AG09319 (cell line): ENCODE results near the gene STAM.
A peak's percentile ranks its signal among the peaks of the same experiment; 100 is the strongest.

Experiments
- DNase-seq: peaks from one replicate; pipeline ENCODE4 v3.0.0-alpha.2; 2010; ENCODE audit warnings: low read depth; ENCODE audit errors: extremely low read depth
- TF ChIP-seq, protein P1 (sequence below): IDR thresholded peaks from 2 replicates; pipeline ENCODE4 v1.5.1; 2011; ENCODE audit warnings: low read depth, mild to moderate bottlenecking, inconsistent platforms, low read length, moderate library complexity

The STAM gene

DNA sequence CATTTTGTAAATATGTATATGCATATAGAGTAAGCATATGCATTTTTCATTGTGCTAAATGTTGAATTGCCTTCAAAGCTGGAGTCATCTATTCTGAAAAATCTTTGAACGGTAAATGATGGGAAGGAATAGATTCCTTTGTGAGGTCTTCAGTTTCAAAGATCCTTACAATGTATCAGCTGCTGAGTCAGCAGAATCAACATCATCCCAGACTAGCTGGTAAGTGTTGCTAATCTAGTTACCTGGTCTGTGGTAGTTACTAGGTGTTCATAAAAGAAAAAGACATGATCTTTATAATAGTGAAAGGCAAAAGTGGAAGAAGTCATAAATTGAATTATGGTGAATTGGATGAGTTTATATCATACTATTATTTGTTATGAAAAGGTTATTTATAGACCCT, 10.6 kb upstream of the STAM start:
- no peak for DNase-seq
- TF ChIP-seq, protein P1, sequence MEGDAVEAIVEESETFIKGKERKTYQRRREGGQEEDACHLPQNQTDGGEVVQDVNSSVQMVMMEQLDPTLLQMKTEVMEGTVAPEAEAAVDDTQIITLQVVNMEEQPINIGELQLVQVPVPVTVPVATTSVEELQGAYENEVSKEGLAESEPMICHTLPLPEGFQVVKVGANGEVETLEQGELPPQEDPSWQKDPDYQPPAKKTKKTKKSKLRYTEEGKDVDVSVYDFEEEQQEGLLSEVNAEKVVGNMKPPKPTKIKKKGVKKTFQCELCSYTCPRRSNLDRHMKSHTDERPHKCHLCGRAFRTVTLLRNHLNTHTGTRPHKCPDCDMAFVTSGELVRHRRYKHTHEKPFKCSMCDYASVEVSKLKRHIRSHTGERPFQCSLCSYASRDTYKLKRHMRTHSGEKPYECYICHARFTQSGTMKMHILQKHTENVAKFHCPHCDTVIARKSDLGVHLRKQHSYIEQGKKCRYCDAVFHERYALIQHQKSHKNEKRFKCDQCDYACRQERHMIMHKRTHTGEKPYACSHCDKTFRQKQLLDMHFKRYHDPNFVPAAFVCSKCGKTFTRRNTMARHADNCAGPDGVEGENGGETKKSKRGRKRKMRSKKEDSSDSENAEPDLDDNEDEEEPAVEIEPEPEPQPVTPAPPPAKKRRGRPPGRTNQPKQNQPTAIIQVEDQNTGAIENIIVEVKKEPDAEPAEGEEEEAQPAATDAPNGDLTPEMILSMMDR = no peak

DNA sequence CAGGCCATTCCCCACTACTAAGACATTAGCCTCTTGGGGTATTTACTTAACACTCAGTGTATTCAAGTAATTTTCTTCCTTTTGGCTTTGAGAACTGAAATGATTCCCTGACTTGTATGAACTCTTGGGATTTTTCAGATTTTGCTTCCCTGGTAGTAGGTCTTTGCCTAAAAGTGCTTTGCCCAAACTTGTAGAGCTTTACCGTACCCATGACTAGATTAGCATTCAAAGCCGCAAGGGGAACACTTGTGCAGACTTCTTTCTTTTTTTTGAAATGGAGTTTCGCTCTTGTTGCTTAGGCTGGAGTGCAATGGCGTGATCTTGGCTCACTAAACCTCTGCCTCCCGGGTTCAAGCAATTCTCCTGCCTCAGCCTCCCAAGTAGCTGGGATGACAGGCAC, 6.1 kb upstream of the STAM start:
- no peak for DNase-seq
- TF ChIP-seq, protein P1 = no peak

DNA sequence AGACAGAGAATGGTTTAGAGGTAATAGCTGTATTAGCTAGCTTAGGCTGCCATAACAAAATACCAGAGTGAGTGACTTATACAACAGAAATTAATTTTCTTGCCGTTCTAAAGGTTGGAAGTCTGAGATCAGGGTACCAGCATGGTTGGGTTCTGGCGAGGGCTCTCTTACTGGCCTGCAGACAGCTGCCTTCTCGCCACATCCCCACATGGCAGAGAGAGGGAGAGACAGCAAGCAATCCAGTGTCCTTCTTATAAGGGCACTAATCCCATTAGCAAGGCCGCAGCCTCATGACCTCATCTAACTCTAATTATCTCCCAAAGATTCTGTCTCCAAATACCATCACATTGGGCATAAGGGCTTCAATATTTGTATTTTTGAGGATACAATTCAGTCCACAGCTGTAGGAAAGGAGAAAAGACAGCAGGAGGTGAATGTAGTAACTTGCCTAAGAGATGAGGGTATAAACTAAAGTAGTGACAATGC, 3.6 kb upstream of the STAM start:
- TF ChIP-seq, protein P1 = no peak

DNA sequence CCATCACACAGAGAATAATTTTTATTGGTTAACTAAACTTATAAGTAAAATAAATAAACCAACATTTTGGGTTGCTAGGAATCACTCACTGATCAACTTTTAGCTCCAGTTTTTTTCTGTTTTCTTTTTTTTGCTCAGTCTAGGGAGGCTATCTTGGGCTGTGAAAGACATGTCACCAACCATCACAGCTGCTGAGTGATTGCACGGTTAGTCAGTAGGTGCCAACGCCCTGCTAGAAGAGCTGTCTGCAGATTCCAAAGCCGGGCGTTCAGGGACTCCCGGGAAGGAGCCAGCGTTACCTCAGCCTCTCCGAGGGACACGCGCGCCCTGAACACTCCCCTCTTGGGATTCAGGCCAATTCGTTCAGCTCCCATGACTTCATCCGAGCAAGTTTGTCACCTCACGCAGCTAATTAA, 604 bp upstream of the STAM start:
- TF ChIP-seq, protein P1 = no peak
- DNase-seq = peak; percentile 25

More for the DNA sequence above, 3.6 kb upstream of the STAM start:
- DNase-seq = no peak

DNA sequence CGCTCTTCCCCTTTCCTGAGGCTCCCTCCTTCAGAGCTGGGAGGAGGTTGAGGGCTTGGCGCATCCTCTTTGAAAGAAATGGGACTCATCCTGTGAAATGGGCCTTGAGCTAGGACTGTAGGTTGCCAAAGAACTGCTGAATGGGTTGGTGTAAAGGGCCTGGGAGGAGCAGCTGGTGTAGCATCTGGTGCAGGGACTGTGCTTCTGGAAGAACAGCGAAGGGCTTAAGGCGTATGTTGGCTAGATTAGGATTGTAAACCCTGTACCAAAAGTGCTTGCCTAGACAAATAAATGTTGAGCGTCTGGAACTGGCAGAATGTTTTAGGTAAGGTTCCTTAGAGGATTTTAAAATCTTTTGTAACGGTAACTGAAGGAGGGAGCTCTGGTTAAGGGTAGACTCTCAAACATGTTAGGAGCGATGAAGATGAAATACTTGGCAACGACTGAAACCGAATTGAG, 563 bp downstream of the STAM start:
- TF ChIP-seq, protein P1 = no peak

DNA sequence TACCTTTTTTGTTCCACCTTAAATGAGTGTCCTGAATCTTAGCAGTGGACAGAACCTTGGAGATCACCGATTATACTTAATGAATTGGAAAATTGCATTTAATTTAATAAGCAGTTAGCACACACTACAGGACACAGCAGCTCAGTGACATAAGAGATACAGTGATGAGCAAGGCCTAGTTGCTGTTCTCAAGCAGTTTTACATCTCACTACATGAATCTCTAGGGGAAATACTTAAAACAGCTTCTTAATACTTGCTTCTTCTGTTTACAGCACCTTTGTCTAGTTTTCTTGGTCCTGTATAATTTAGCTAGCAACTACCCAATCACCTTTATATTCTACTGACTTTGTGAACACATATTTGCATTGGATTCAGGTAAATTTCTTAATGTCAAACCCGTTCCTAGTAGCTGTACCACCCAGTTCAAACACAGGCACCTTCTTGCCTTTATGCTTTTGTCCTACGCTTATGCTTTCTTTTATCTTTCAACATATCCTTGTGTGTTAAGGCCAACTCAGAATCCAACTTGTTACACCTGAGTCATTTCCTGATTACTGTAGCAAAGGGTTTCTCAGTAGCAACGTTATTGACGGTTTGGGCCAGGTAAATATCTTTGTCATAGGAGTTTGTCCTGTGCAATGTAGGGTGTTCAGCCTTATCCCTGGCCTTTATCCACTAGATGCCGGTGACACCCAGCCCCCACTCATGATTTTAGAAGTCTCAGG, 1.8 kb downstream of the STAM start:
- TF ChIP-seq, protein P1 = no peak
- no peak for DNase-seq

More for the DNA sequence above, 563 bp downstream of the STAM start:
- DNase-seq = no peak

DNA sequence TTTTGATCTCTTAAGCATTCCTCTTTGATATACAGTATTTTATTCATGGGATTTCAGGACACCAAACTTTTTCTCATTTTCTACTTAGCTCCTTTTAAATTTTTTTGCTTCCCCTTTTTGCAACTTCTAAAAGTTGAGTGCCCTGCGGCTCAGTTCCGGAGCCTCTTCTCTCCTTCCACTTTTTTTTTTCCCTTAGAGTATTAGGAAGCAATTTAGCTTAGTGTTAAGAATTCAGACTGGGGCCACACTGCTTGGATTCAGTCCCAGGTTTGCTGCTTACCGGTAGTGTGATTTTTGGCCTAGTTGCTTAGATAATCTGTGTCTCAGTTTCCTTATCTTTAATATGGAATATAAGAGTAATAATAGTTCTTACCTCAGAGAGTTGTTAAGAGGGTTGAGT, 3.4 kb downstream of the STAM start:
- DNase-seq = no peak
- TF ChIP-seq, protein P1 = no peak
